PFSK-1 (cell line): ENCODE measurements around the gene TXNIP.

Experiments used
- FOXP2 ChIP-seq: optimal IDR thresholded peaks from 2 replicates; pipeline ENCODE3; 2011; ENCODE audit warnings: borderline replicate concordance, control low read depth, inconsistent platforms; ENCODE audit not compliant: insufficient read depth; ENCODE audit errors: extremely low read length, extremely low read depth
- POLR2AphosphoS5 ChIP-seq: IDR thresholded peaks from 2 replicates; pipeline ENCODE4 v1.6.1; 2012; ENCODE audit warnings: low read depth, mild to moderate bottlenecking, control low read depth, low read length, moderate library complexity
- REST ChIP-seq, 2 experiments: IDR thresholded peaks; 2 replicates each; pipeline versions ENCODE4 v1.6.1 to v1.8.0; 2011 to 2012; ENCODE audit warnings: low read depth in 2 of 2, low read length in 2 of 2, control low read depth in 1 of 2, inconsistent platforms in 1 of 2, mild to moderate bottlenecking in 1 of 2, moderate library complexity in 1 of 2; ENCODE audit not compliant: insufficient read depth in 1 of 2
- SIN3A ChIP-seq: IDR thresholded peaks from 2 replicates; pipeline ENCODE4 v1.6.1; 2012; ENCODE audit warnings: mild to moderate bottlenecking, low read length, moderate library complexity, borderline replicate concordance; ENCODE audit not compliant: insufficient read depth
- TAF1 ChIP-seq: IDR thresholded peaks from 2 replicates; pipeline ENCODE4 v1.6.1; 2012; ENCODE audit warnings: low read length, control low read depth, borderline replicate concordance; ENCODE audit not compliant: insufficient read depth

The TXNIP gene

GRCh38 chr1:145997016-145997717, 788 bp upstream of the TXNIP start:
- TF ChIP-seq SIN3A (no peak), FOXP2 (peak; percentile 65), TAF1 (no peak), REST (IDR thresholded peaks at IDR 0.05; ENCODE audit: insufficient read depth in 1 of 2, low read depth in 2 of 2, low read length in 2 of 2) (no peak), POLR2AphosphoS5 (no peak)

- no peak for TF ChIP-seq FOXP2
- no peak for TF ChIP-seq TAF1
- no peak for TF ChIP-seq REST (IDR thresholded peaks at IDR 0.05; ENCODE audit: insufficient read depth in 1 of 2, low read depth in 2 of 2, low read length in 2 of 2)
Measured at GRCh38 chr1:145995964-145996432, 381 bp downstream of the TXNIP start.

GRCh38 chr1:145995148-145995881, 1.1 kb downstream of the TXNIP start:
- TF ChIP-seq TAF1: no peak
- no peak for TF ChIP-seq SIN3A

- TF ChIP-seq POLR2AphosphoS5 (no peak), SIN3A (no peak), FOXP2 (no peak), REST (IDR thresholded peaks at IDR 0.05; ENCODE audit: insufficient read depth in 1 of 2, low read depth in 2 of 2, low read length in 2 of 2) (no peak)
Measured at GRCh38 chr1:145994391-145995120, 1.8 kb downstream of the TXNIP start.

GRCh38 chr1:145993618-145994390, 2.6 kb downstream of the TXNIP start:
- no peak for TF ChIP-seq REST (IDR thresholded peaks at IDR 0.05; ENCODE audit: insufficient read depth in 1 of 2, low read depth in 2 of 2, low read length in 2 of 2)
- TF ChIP-seq POLR2AphosphoS5: no peak; the same call in 1 of the 2 replicates
- no peak for TF ChIP-seq SIN3A
- no peak for TF ChIP-seq FOXP2
- TF ChIP-seq TAF1: no peak
